HepG2 (cell line): ENCODE results near the gene TASP1. TPM values are rescaled to one million over a fixed set of nuclear protein-coding genes. Genes with fewer than 3 reads are reported as not detected.

Experiments used
- AHDC1 ChIP-seq: sonication (generic); formaldehyde crosslinking; IDR thresholded peaks from 2 replicates; pipeline ENCODE4 v1.5.1; 2020; ENCODE audit warnings: mild to moderate bottlenecking, missing genetic modification reagents, borderline replicate concordance
- ATF1 ChIP-seq: IDR thresholded peaks from 2 replicates; pipeline ENCODE4 v1.6.1; 2016; ENCODE audit warnings: mild to moderate bottlenecking, control low read depth
- CHD4 ChIP-seq: fragments of 200-600 bp; sonication (generic); IDR thresholded peaks from 2 replicates; pipeline ENCODE4 v1.7.0; 2017; ENCODE audit warnings: mild to moderate bottlenecking, low read length, borderline replicate concordance
- KDM5A ChIP-seq: fragments of 200-600 bp; sonication (generic); IDR thresholded peaks from 2 replicates; pipeline ENCODE4 v1.7.0; 2018; ENCODE audit warnings: antibody characterized with exemption, mild to moderate bottlenecking, low read length, borderline replicate concordance
- MBD4 ChIP-seq: IDR thresholded peaks from 2 replicates; pipeline ENCODE4 v1.6.1; 2012; ENCODE audit warnings: low read length, inconsistent platforms, borderline replicate concordance
- NONO ChIP-seq, 2 experiments: fragments of 450-650 bp in 1 of 2; sonication (generic) in 1 of 2; formaldehyde crosslinking in 1 of 2; IDR thresholded peaks in 1 of 2; conservative IDR thresholded peaks in 1 of 2; 2 replicates each; pipeline versions ENCODE4 v1.6.1 to v1.8.0; 2017 to 2022; ENCODE audit warnings: mild to moderate bottlenecking in 1 of 2, missing genetic modification reagents in 1 of 2, moderate library complexity in 1 of 2
- PAWR ChIP-seq: sonication (generic); formaldehyde crosslinking; IDR thresholded peaks from 2 replicates; pipeline ENCODE4 v1.4.0; 2020; ENCODE audit warnings: missing genetic modification reagents, mild to moderate bottlenecking, borderline replicate concordance
- SETDB1 ChIP-seq: sonication (generic); formaldehyde crosslinking; IDR thresholded peaks from 2 replicates; pipeline ENCODE4 v1.5.1; 2020; ENCODE audit warnings: missing genetic modification reagents, mild to moderate bottlenecking, borderline replicate concordance
- SNAI1 ChIP-seq: sonication (generic); formaldehyde crosslinking; IDR thresholded peaks from 2 replicates; pipeline ENCODE4 v1.5.0; 2020; ENCODE audit warnings: mild to moderate bottlenecking, missing genetic modification reagents, borderline replicate concordance
- ZFP36L1 ChIP-seq: sonication (generic); formaldehyde crosslinking; IDR thresholded peaks from 2 replicates; pipeline ENCODE4 v1.8.0; 2022; ENCODE audit warnings: mild to moderate bottlenecking, missing genetic modification reagents, moderate library complexity
- ZFP91 ChIP-seq: sonication (generic); formaldehyde crosslinking; IDR thresholded peaks from 2 replicates; pipeline ENCODE4 v1.9.0; 2022; ENCODE audit warnings: missing genetic modification reagents, mild to moderate bottlenecking, borderline replicate concordance
- ZMYM2 ChIP-seq: sonication (generic); formaldehyde crosslinking; IDR thresholded peaks from 2 replicates; pipeline ENCODE4 v1.8.0; 2022; ENCODE audit warnings: mild to moderate bottlenecking, missing genetic modification reagents
- ZNF569 ChIP-seq: sonication (generic); formaldehyde crosslinking; IDR thresholded peaks from 2 replicates; pipeline ENCODE4 v1.5.0; 2020; ENCODE audit warnings: mild to moderate bottlenecking, missing genetic modification reagents, moderate library complexity, borderline replicate concordance
- ZNF570 ChIP-seq: sonication (generic); formaldehyde crosslinking; IDR thresholded peaks from 2 replicates; pipeline ENCODE4 v1.4.0; 2020; ENCODE audit warnings: mild to moderate bottlenecking, missing genetic modification reagents, borderline replicate concordance
- ZNF670 ChIP-seq: sonication (generic); formaldehyde crosslinking; IDR thresholded peaks from 2 replicates; pipeline ENCODE4 v1.8.0; 2022; ENCODE audit warnings: mild to moderate bottlenecking, missing genetic modification reagents, borderline replicate concordance
- ZNF720 ChIP-seq: sonication (generic); formaldehyde crosslinking; IDR thresholded peaks from 2 replicates; pipeline ENCODE4 v1.4.0; 2020; ENCODE audit warnings: missing genetic modification reagents
- ZNF83 ChIP-seq: sonication (generic); formaldehyde crosslinking; IDR thresholded peaks from 2 replicates; pipeline ENCODE4 v1.4.0; 2020; ENCODE audit warnings: missing genetic modification reagents, mild to moderate bottlenecking, borderline replicate concordance
- polyA plus RNA-seq, 8 experiments: library from polyadenylated mRNA; depleted of rRNA in 3 of 8; stranded (reverse) in 7 of 8; unstranded in 1 of 8; fragments of >200 nt; fragmentation: Illumina TruSeq in 4 of 8; extraction: Trizol in 4 of 8; gene quantifications; 2 replicates each; pipeline versions ENCODE4 v1.2.1 to v1.2.3, GENCODE V29; 2011 to 2016; ENCODE audit warnings: low read depth in 4 of 8, missing spikeins in 1 of 8, mixed read lengths in 1 of 8; ENCODE audit not compliant: insufficient read depth in 1 of 8
- total RNA-seq, 5 experiments: library from RNA; depleted of rRNA; stranded (reverse); fragments of >200 nt; fragmentation: Illumina TruSeq; extraction: Trizol; gene quantifications; 2 replicates each; pipeline ENCODE4 v1.2.3, GENCODE V29; 2016; ENCODE audit warnings: low read depth in 1 of 5
- TF ChIP-seq, protein P1 (sequence below): sonication (generic); formaldehyde crosslinking; IDR thresholded peaks from 2 replicates; pipeline ENCODE4 v1.4.0; 2020; ENCODE audit warnings: missing genetic modification reagents

TASP1 gene
- total and polyA plus RNA-seq, 2 of the 13 experiments (the other 11 are each of a cell fraction or from before 2014, with no cell fraction given) = 10.0 to 25.2 TPM

DNA sequence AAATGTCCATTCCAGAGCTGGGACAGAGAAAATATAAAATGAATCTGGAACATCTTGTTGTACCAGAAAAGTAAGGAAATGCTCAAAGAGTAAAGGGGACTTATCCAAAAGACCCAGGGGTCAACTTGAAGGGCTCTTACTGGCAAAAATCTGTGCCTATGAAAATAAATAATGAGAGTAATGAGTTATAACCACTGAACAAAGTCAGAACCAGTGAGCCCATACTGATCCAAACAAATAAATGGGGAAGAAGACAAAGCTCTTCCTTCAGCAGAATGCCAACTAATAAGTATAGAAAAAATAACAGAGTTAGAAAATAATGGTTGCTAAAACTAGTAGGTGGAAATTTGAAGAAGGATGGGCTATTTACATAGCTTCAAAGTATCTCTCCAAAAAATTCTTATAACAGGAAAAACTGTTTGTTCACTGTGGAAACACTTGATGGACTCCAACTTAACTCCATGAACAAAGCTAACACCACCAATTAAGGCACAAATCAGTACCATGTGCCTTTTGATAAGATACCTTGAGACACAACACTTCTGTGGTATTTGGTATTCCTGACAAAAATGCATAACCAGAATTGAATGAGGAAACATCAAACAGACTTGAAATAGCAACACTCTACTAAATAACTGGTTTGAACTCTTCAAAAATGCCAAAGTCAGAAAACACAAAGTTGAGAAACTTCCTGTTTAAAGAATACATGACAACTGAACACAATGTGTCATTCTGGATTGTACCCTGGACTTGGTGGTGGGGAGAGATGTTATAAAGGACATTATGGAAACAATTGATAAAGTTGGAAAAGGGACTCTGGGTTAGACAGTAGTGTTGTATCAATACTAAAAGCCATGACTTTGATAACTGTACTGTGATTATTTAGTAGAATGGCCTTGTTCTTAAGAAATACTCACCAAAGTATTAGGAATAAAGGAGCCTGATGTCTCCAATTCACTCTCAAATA is 220.2 kb downstream of the TASP1 start (continued):
- 0 out of 2 replicates have a peak, but pooled peaks have one; percentile 55 for TF ChIP-seq ZFP36L1 (CRISPR knock-in tag)
- TF ChIP-seq KDM5A = no peak
- TF ChIP-seq AHDC1 (CRISPR knock-in tag) = peak; percentile 100
- peak; percentile 76 for TF ChIP-seq ZNF670
- no peak for TF ChIP-seq ZNF570 (CRISPR knock-in tag)
- TF ChIP-seq ZFP91 (CRISPR knock-in tag) = no peak
- TF ChIP-seq MBD4 = peak; percentile 90; the same call in 1 of the 2 replicates
- no peak for TF ChIP-seq ZNF720 (CRISPR knock-in tag)
- TF ChIP-seq, protein P1, sequence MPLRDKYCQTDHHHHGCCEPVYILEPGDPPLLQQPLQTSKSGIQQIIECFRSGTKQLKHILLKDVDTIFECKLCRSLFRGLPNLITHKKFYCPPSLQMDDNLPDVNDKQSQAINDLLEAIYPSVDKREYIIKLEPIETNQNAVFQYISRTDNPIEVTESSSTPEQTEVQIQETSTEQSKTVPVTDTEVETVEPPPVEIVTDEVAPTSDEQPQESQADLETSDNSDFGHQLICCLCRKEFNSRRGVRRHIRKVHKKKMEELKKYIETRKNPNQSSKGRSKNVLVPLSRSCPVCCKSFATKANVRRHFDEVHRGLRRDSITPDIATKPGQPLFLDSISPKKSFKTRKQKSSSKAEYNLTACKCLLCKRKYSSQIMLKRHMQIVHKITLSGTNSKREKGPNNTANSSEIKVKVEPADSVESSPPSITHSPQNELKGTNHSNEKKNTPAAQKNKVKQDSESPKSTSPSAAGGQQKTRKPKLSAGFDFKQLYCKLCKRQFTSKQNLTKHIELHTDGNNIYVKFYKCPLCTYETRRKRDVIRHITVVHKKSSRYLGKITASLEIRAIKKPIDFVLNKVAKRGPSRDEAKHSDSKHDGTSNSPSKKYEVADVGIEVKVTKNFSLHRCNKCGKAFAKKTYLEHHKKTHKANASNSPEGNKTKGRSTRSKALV (CRISPR knock-in tag) = peak; percentile 63; the same call in 1 of the 2 replicates
- no peak for TF ChIP-seq ZNF83 (CRISPR knock-in tag)
- no peak; the same call in 1 of the 2 replicates for TF ChIP-seq ZNF569 (CRISPR knock-in tag)
- TF ChIP-seq ATF1 = no peak
- TF ChIP-seq ZMYM2 (CRISPR knock-in tag) = no peak
- TF ChIP-seq NONO (IDR thresholded peaks at IDR 0.05) = no peak
- no peak; the same call in 1 of the 2 replicates for TF ChIP-seq NONO (CRISPR knock-in tag; conservative IDR thresholded peaks at IDR 0.05)
- TF ChIP-seq CHD4 = peak; percentile 95; the same call in 1 of the 2 replicates
- TF ChIP-seq SETDB1 (CRISPR knock-in tag) = no peak
- no peak for TF ChIP-seq SNAI1 (CRISPR knock-in tag)
- no peak for TF ChIP-seq PAWR (CRISPR knock-in tag)
